Mucosa of descending colon (tissue), 3 donors: ENCODE data around the gene TBC1D1. TPM values are rescaled to one million over a fixed set of nuclear protein-coding genes. Genes with fewer than 3 reads are reported as not detected.

Experiments used
- ATAC-seq: fragments of 200-7000 bp; cut with Tn5 transposase; one replicate; pipeline ENCODE4 v1.9.1; 2020; ENCODE audit warnings: mild to moderate bottlenecking, moderate library complexity
- DNase-seq, 3 donors: peaks; one replicate each; pipeline ENCODE4 v3.0.0-alpha.2; 2020
- H3K36me3 ChIP-seq: fragments of 200-600 bp; one replicate; pipeline ENCODE4 v1.8.0; 2021; ENCODE audit warnings: low read depth, mild to moderate bottlenecking
- H3K4me1 ChIP-seq: fragments of 200-600 bp; one replicate; pipeline ENCODE4 v1.8.0; 2021; ENCODE audit warnings: low read depth, mild to moderate bottlenecking
- H3K4me3 ChIP-seq: fragments of 200-600 bp; one replicate; pipeline ENCODE4 v1.8.0; 2021; ENCODE audit warnings: mild to moderate bottlenecking
- H3K9me3 ChIP-seq: fragments of 200-600 bp; one replicate; pipeline ENCODE4 v1.8.0; 2021; ENCODE audit warnings: mild to moderate bottlenecking
- intact Hi-C, 2 donors: fragments of 100-400 bp; cut with DNase I in 1 of 2; cut with micrococcal nuclease in 1 of 2; formaldehyde crosslinking; loops; one replicate each; pipeline versions ENCODE4 v1.11.0 to v1.11.1; 2022; cut with DNase I, micrococcal nuclease
- total RNA-seq, 3 donors: library from RNA; stranded (reverse); fragmentation: NEBNext Ultra II Directional in 2 of 3; extraction: Animal tissue kit (Norgen Biotek cat#: 25700) in 2 of 3; gene quantifications; one replicate each; pipeline versions ENCODE4 v1.2.1 to v1.2.4, GENCODE V29; 2021 to 2023
- TF ChIP-seq, protein P1 (sequence below): fragments of 200-600 bp; IDR thresholded peaks from one replicate; pipeline ENCODE4 v1.8.0; 2022; ENCODE audit warnings: antibody characterized with exemption, mild to moderate bottlenecking
- donor health status: DM: no; HTN: no; CAD: no; lungs with moderate emphysema.
- donor health status: DM: no; HTN: no; CAD: no.
- donor health status: DM: no; HTN: yes; CAD: no.

Gene TBC1D1
- total RNA-seq, 3 donors from 2014 or later: 50.2 to 249 (median 71.6) TPM

GRCh38 chr4:37934096-37934495 lies 43.2 kb downstream of the TBC1D1 start:
- intact Hi-C loops: no loop called here
- no peaks in the 10 kb centered on the region for H3K4me1 ChIP-seq
- H3K36me3 ChIP-seq: no peaks in the 10 kb centered on the region
- H3K9me3 ChIP-seq: no peaks in the 10 kb centered on the region
- TF ChIP-seq, protein P1, sequence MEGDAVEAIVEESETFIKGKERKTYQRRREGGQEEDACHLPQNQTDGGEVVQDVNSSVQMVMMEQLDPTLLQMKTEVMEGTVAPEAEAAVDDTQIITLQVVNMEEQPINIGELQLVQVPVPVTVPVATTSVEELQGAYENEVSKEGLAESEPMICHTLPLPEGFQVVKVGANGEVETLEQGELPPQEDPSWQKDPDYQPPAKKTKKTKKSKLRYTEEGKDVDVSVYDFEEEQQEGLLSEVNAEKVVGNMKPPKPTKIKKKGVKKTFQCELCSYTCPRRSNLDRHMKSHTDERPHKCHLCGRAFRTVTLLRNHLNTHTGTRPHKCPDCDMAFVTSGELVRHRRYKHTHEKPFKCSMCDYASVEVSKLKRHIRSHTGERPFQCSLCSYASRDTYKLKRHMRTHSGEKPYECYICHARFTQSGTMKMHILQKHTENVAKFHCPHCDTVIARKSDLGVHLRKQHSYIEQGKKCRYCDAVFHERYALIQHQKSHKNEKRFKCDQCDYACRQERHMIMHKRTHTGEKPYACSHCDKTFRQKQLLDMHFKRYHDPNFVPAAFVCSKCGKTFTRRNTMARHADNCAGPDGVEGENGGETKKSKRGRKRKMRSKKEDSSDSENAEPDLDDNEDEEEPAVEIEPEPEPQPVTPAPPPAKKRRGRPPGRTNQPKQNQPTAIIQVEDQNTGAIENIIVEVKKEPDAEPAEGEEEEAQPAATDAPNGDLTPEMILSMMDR: no peak
- ATAC-seq (no peak), DNase-seq (no peak)
- no peak overlapping the region for H3K4me3 ChIP-seq

- ATAC-seq (no peak), DNase-seq (no peak)
- no peak overlapping the region for H3K4me3 ChIP-seq
- no peaks in the 10 kb centered on the region for H3K9me3 ChIP-seq
- TF ChIP-seq, protein P1: no peak
- no peaks in the 10 kb centered on the region for H3K36me3 ChIP-seq
- H3K4me1 ChIP-seq: no peaks in the 10 kb centered on the region
- intact Hi-C loops: no loop called here
Observed at GRCh38 chr4:37934609-37935008, 43.7 kb downstream of the TBC1D1 start.

- DNase-seq: no peak
- ATAC-seq: no peak
- Histone ChIP-seq H3K36me3 (no peaks in the 10 kb centered on the region), H3K4me3 (no peak overlapping the region), H3K9me3 (no peaks in the 10 kb centered on the region), H3K4me1 (no peaks in the 10 kb centered on the region)
- TF ChIP-seq, protein P1: no peak
- intact Hi-C loops: no loop called here
Observed at GRCh38 chr4:37935026-37935425, 44.1 kb downstream of the TBC1D1 start.

DNA sequence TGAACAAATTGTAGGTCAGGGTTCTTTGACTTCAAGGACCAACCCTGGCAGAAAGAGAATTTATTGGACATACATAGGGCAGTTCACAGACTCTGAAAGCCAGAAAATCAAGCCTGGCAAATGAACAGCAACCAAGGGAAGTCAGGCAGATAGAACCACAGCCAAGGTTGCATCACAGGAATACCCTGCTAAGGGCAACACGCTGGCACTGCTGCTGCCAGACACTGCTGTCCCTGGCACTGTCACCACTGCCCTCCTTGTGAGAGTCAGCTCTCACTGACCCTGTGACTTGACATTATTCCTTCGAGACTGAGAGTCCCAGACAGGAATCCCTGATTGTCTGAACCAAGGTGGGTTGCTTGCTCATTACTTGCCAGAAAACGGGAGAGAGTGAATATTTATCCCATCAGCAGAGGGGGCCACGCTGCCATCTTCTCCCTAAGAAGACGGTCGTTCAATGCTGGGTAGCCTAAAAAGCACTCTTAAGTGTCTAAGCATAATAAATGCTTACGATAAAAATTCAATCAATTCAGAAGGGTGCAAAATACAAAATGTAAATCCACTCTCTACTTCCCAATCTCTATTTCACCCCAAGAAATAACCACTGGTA lies 46.1 kb downstream of the TBC1D1 start:
- Histone ChIP-seq H3K4me1 (no peaks in the 10 kb centered on the region), H3K4me3 (no peak overlapping the region), H3K36me3 (no peaks in the 10 kb centered on the region), H3K9me3 (no peaks in the 10 kb centered on the region)
- no peak for ATAC-seq
- DNase-seq: no peak
- intact Hi-C loops: no loop called here
- TF ChIP-seq, protein P1: no peak

DNA sequence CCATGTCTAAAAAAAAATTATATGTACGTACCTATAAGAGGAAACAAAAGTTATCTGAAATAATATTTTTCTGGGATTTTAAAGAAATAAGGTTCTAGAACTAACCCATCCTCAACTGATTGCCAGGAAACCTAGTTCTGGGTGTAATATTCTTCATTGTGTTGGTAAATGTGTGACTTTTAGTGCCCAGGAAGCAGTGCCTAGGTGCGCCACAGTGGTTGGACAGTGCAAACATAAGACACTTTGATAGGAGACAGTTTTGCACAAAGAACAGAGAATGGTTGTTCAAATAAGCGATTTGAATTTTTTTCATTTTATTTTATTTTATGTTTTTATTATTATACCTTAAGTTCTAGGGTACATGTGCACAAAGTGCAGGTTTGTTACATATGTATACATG lies 47.3 kb downstream of the TBC1D1 start:
- no peaks in the 10 kb centered on the region for H3K36me3 ChIP-seq
- H3K9me3 ChIP-seq: no peaks in the 10 kb centered on the region
- DNase-seq (peak in 1 of 3 donors; percentile 16), ATAC-seq (peak; percentile 65)
- no peak overlapping the region for H3K4me3 ChIP-seq
- intact Hi-C loops: no loop called here
- no peaks in the 10 kb centered on the region for H3K4me1 ChIP-seq
- TF ChIP-seq, protein P1: no peak
